Neural progenitor cell (in vitro differentiated cells): Measurements from ENCODE around the gene SIPA1.

Experiments used
- CTCF ChIP-seq: fragments of 200-600 bp; sonication (generic); IDR thresholded peaks from 2 replicates; pipeline ENCODE4 v1.5.1; 2017; ENCODE audit warnings: antibody characterized with exemption, mild to moderate bottlenecking
- EZH2 ChIP-seq: fragments of 200-600 bp; sonication (generic); IDR thresholded peaks from 2 replicates; pipeline ENCODE4 v1.6.1; 2017; ENCODE audit warnings: antibody characterized with exemption, mild to moderate bottlenecking, moderate library complexity

- TF ChIP-seq CTCF, result no peak
- no peak for TF ChIP-seq EZH2
Observed at GRCh38 chr11:65589444-65590239, 48.3 kb upstream of the SIPA1 start.
